Left renal cortex interstitium (tissue), 4 donors: ENCODE data around the gene RLBP1. TPM values are rescaled to one million over a fixed set of nuclear protein-coding genes. Genes with fewer than 3 reads are reported as not detected.
"Not testable (repeated sequence)": the region's sequence is repeated elsewhere in the genome, so short reads cannot be mapped to it uniquely, and the experiment has no call there.

Source experiments
- DNase-seq, 4 donors: peaks; one replicate each; pipeline ENCODE4 v3.0.0-alpha.2; 2013; ENCODE audit warnings: low read depth in 4 of 4, low spot score in 2 of 4, missing footprints in 1 of 4
- polyA plus RNA-seq, 4 donors: library from polyadenylated mRNA; unstranded; fragments of 120-200 nt; gene quantifications; one replicate each; pipeline ENCODE4 v1.2.1, GENCODE V29; 2013; ENCODE audit not compliant: insufficient read length in 4 of 4

Gene RLBP1
- polyA plus RNA-seq, result not detected

DNA sequence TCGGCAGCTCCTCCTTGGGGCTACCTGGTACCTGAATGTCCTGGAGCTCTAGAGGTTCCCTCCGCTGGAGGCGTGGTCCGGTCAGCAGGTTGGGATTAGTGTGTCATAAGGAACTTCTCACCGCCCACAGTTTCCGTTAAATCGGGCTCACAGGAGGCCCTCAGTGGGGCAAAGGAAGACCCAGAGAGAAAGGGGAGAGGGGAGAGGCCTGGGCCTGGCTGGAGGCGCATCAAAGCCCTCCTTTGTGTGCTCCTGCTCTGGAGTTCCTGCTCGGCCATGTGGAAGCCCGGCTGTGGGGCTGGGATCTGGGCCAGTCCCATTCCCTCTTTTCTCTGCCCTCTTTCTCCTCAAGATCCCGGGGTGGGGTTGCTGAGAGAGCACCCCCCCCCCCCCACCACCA is at the start of gene RLBP1:
Gene RLBP1, minus strand, starts transcription at position 37 of the 400 bp plus-strand sequence. CDS start 2,604 bp downstream, outside the sequence.
- DNase-seq, result no peak

DNA sequence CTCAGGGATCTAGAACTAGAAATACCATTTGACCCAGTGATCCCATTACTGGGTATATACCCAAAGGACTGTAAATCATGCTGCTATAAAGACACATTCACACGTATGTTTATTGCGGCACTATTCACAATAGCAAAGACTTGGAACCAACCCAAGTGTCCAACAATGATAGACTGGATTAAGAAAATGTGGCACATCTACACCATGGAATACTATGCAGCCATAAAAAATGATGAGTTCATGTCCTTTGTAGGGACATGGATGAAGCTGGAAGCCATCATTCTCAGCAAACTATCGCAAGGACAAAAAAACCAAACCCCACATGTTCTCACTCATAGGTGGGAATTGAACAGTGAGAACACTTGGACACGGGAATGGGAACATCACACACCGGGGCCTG is 28.8 kb upstream of the RLBP1 start:
- DNase-seq, result not testable (repeated sequence)

DNA sequence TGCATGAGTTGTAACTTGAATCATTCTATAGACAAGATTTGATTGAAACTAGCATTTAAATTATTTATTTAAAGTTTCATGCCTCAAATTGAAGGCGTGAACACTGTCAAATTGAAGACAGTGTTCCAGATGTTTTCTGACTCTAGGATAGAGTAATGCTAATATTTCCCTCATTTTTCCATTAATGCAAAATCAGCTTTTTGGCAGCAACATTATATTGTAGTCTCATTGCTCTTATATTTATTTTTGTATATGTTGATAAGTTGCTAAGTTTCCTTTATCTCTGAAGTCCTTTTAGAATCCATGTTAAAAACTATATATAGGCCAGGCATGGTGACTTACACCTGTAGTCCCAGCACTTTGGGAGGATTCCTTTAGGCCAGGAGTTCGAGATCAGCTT is 27.2 kb upstream of the RLBP1 start:
- no peak for DNase-seq

DNA sequence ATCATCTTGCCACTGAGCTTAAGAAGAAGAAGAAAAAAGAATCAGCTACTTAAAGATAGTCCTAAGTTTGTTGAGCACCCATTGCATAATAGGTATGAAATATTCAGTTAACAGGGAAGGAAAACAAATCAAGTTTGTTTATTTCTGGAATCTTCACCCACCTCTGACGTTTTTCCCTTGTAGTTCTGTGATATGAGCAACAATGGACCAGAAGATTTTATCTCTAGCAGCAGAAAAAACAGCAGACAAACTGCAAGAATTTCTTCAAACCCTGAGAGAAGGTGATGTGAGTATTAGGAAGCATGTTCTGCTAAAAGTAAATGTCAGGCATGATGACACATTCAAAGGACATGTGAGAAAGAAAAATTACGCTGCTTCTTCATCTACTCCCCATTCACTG is 26.1 kb upstream of the RLBP1 start:
- DNase-seq, result no peak

DNA sequence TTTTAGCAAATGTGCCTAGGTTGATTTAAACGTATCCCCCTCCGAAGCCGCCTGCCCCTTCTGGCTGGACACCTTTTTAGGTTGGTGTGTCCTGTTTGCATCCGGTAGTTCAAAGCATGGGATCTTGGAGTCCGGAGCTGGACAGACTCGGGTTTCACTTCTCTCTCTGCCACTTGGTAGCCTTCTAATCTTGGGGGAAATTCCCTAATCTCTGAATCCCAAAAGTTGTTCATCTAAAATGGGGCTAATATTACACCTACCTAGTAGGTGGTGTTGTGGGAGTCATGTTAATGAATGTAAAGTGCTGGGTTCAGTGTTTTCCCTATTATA is 23.2 kb upstream of the RLBP1 start:
- peak in 1 of 4 donors; percentile 15 for DNase-seq

DNA sequence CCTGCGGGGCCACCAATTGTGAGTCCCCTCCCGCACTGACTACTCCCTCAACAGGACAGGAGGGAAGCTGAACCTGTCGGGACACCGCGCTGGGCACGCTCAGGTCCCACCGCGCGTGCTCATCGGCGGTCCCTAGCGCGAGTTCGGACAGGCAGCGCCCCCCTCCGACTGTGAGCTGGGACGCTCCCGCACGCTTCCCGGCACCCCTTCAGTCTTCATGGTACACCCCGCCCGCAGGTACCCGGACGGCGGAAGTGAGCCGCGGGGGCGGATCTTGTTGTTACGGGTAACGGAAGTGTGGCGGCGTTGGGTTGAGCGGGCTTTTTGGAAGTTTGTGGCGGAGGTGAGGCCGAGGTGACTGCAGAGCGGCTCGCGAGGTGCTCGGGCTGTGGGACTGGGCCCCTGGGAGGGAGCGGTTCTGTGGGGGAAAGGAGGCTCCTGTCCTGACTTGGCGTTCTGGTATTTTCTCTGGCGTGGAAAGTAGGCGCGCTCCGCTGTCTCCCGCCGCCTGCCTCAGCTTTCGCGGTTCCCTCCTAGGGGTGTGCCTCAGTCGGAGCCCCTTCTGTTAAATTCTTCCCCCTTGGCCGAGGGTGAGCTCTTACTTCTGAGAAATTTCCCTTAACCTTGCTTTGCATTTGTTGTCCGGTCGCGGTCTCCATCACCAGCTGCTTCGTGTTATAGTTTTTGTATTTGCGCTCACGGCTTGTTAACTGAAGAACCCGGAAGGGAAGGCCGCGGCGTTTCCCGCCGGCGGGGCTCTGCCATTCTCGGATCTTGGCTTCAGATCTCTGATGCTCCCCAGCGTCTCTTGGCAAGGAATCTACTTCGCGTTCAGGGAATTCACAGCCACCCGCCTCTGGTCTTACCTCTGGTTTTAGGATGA is 22.6 kb upstream of the RLBP1 start, which contains the start of gene FANCI:
Gene FANCI, plus strand, starts transcription at position 289 of the 883 bp plus-strand sequence. CDS start 3,669 bp downstream, outside the sequence.
- peak; percentile 66 to 93 (median 82) for DNase-seq

DNA sequence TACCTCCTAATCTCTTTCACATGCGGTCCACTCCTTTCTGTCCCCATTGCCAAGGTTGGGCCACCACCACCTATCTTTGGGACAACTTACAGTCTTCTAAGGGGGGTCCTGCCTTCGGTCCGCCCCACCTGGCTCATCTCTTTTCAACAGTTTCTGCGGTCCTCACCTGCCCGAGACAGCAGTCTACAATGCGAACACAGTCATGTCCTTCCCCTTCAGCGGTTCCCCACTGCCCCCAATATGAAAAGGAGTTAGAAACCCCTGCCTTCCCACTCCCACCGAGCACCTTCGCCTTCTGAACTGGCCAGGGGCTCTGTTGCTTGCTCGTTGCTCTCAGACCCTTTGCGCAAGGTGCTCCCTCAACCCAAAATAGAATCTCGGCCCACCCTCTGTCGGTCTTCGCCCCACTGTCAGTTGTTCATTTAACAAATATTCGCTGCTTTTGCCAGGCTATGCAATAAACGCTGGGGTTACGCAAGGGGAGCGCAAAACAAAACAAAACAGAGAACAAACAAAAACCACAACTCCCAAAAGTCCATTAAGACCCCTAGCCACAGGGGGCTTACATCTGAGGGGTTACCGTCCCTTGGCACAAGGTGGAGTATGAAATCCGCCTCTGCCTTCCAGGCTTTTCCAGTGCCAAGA is 21.8 kb upstream of the RLBP1 start:
- DNase-seq, result no peak

DNA sequence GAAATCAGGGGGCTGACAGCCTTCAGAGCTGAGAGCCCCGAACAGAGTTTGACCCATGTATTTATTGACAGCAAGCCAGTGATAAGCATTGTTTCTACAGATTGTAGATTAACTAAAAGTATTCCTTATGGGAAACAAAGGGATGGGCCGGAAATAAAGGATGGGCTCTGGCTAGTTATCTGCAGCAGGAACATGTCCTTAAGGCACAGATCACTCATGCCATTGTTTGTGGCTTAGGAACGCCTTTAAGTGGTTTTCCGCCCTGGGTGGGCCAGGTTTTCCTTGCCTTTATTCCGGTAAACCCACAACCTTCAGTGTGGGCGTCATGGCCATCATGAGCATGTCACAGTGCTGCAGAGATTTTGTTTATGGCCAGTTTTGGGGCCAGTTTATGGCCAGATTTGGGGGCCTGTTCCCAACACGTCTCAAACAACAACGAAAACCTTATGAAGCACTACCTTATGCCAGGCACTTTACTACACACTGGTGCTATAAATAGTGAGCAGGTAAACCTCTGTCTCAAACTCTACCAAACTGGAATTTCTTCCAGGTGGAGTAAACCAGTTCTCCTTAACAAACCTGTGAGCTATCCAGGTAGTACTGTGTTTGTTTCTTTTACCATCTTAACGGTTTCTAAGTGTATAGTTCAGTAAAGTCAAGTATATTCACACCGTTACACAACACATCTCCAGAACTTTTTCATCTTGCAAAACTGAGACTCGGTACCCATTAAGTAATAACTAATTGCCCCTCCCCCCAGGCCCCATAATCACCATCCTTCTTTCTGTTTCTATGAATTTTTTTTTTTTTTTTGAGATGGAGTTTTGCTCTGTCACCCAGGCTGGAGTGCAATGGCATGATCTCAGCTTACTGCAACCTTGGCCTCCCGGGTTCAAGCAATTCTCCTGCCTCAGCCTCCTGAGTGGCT is 18.8 kb upstream of the RLBP1 start:
- DNase-seq, result not testable (repeated sequence)

DNA sequence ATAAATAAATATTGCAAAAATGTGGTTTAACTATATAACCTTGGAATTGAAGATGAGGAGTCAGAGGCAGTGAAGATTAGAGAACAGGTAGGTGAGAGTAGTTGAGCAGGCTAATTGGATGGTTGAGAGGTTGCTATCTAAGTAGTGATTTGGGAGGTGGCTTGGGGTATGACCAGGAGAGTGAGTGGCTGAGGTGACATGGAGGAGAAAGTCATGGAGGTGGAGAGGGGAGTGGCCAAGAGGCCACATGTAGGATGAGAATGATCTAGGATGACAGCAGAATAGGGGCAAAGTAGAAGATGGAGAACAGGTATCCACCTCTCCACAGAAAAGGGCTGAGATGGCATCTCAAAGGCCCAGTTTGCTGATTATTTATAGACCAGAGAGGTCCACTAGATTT is 10.5 kb upstream of the RLBP1 start:
- DNase-seq, result no peak

DNA sequence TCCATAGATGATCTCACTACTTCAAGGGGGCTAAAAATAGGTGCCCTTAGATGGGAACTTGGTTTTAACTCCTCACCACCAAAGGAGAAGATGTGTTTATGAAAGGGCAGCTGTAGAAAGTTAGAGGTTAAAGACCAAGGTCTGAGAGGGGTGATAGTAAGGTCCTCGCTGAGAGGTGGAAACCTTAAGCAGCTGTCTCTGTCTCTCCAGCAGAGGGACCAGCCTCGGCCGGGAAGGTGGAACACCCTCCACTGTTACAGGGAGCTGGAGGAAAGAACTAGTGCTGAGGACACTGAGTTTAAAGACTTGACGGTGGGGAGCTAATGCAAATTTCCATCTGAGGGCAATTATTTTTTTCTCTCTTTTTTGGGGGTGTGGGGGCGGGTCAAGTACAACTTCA is 8.9 kb upstream of the RLBP1 start:
- no peak for DNase-seq

DNA sequence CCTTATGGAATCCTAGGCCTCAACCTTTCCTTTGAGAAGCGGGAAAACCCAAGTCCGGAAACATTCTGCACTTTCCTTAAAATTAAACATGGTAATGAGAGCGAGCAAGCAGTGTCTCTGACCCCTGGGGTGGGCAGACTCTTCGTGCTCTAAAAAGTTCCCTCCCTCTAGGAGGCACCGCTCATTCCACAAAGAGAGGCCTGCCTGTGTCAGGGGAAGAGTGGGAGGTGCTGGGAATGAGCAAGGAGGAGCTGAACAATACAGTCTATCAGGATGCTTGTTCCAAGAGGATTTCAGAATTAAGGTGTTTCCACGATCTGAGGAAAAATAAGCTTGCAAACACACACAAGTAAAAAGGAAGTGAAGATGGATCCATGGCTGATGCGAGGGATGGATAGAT is 6.0 kb upstream of the RLBP1 start:
- DNase-seq, result no peak

DNA sequence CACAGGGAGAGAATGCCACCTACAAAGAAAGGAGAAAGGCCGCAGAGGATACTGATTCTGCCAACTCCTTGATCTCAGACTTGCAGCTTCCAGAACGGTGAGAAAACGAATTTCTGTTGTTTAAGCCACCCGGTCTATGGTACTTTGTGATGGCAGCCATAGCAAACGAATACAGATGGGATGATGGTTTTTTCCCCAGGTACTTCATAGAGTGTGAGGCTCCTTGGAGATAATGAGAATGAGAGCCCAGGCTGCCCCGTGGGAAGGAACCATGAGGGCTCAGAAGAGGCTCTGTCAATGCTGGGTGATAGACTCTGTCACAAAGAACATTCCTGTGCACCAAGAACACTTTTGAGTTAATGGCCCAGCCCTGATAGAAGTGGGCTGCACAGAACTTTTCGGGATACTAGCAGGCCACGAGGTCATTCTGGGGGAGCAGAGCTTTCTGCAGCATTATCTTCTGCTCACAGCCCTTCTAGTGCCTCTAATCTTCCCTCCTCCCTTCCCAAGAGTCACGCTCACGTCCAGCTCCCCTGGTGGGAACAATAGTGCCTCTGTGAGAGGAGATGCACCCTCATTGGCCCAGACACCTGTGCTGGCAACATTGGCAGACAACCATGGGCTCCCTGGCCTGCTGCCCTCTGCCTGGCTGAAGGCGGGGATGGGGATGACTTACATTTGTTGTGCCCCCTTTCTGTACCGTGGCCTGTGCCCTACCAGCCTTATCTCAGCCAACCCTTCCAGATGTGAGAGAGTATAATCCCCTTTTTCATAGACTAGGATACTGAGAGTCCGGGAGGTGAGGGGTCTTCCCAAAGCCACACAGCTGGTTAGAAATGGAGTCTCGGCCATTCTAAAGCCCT is 5.2 kb upstream of the RLBP1 start:
- DNase-seq, result no peak

DNA sequence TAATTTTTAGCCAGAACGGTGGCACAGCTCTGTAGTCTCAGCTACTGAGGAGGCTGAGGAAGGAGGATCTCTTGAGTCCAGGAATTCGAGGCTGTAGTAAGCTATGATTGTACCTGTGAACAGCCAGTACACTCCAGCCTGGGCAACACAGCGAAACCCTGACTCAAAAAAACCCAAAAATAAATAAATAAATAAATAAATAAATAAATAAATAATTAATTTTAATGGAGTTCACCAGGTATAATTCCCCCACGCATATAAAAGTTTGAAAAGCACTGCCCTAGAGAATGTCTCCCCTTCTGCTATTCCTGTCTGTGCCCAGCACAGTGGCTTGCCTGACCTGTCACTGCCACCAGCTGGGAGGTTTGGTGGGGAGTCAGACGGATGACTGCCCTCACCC is 4.2 kb upstream of the RLBP1 start:
- no peak for DNase-seq

DNA sequence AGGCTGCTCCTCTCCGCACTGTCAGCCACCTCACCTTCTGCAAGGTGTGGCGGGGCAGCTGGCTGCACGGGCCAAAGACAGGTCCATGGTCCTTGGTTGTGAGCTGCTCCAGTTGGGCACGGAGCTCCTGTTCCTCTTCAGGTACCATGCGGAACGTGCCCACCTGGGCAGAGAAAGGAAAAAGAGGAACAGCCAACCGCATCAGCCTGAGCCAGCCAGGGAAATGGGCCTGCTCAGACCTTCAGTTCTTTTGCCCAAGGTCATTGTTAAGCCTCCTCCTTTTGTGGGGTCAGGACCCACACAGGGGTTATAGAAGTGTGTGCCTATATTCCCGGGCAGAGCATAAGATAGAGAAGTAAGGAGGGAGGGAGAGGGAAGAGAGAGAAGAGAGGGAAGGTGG is 2.8 kb downstream of the RLBP1 start:
- no peak for DNase-seq

DNA sequence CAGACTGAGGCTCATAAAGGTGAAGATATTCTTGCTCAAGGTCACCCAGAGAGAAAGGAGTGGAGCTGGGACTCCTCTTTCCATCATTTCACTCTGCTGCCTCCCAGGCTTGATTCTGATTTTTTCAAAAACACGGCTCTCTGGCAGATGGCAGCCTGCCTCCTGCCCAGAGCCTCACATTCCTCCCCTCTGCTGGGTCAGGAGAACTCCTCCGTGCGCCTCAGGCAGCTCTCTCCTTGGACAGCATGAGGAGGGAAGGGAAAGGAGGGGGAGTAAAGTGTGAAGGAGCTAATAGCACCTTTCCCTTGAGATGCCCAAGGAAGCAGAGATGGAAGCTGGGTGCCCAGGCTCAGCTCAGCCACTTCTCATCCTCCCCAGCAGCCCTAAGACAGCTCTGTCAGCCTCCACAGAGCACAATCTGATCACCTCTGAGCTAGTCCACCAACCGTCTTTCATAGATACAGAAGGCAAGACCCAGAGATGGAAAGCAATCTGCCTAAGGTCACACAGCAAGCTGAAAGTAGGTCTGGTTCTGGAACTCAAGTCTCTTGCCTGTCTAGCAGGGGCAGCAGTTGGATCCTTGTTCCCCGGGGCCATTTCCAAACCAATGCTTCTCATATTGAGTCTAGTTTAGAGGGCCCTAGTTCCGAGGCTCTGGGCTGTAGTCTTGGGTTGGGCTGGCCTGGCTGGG is 3.5 kb downstream of the RLBP1 start:
- DNase-seq, result no peak

DNA sequence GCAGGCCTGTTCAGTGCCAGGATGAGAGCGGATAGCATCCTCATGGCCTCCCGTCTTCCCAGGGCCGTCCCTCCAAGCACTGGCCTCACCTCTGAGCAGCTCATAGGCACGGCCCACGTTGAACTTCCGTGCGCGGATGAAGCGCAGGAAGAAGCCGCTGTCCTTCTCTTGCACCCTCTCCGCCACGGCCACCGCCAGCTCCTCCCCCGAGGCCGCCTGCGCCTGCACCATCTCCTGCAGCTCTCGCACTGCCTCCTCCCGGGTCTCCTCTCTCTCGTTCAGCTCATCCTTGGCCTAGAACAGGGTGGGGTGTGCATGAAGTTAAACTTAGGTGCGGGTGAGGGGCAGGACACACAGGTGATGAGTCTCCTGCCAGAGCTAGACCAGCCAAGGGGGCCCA is 4.3 kb downstream of the RLBP1 start:
- no peak for DNase-seq

DNA sequence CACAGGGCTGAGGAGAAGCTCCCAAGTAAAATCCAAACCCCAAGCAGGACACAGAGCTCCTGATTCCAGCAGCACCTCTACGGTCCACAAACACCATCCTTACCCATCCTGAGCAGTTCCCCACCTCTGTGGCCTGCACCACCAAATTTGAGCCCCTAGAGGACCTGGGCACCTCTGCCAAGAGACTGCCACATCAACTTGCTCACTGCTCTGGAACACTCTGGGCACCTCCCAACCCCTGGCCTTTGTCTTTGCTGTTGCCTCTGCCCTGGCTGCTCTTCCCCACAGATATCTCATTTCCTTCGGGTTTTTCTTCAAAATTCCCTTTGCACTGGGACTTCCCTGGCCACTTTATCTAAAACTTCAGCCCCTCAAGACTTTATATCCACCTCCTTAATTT is 5.8 kb downstream of the RLBP1 start:
- no peak for DNase-seq

DNA sequence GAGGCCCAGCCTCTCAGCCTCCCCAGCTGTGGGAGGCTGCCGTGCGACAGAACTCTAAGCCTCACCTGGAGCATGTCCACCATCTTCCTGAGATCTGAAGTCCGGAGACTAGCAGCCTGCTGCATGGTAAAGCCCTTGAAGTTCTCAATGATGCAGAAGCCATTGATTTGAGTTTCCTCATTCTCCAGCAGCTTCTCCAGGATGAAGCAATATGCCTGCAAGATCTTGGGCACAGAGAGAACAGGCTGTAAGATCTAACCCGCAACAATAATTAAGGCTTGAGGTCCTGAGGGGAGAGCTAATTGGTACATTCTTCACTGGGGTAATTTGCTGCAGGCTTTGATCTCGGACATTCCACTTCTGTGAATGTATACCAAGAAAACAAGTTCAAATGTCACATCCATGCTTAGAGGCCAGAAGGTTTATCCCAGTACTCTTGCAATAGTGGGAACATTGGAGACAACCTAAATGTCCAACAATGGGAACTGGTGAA is 9.7 kb downstream of the RLBP1 start:
- DNase-seq, result no peak

DNA sequence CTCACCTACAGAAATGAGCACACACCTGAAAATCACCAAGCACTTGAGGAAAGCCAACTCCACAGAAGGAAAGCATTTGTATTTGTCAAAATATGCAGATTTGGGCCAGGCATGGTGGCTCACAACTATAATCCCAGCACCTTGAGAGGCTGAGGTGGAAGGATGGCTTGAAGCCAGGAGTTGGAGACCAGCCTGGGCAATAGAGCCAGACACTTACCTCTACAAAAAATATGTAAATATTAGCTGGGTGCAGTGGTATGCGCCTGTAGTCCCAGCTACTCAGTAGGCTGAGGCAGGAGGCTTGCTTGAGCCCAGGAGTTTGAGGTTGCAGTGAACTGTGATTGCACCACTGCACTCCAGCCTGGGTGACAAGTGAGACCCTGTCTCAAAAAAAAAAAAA is 12.3 kb downstream of the RLBP1 start:
- DNase-seq, result no peak
